H9 (cell line): Measurements from ENCODE around the gene FANCI. TPM values are rescaled to one million over a fixed set of nuclear protein-coding genes. Genes with fewer than 3 reads are reported as not detected.

Source experiments
- DNase-seq: peaks from one replicate; pipeline ENCODE4 v3.0.0-alpha.2; 2017
- H2AFZ ChIP-seq: one replicate; pipeline ENCODE4 v1.6.1; 2013; ENCODE audit warnings: mild to moderate bottlenecking, low read length, control low read depth, moderate library complexity
- H2AK5ac ChIP-seq: 2 replicates; pipeline ENCODE4 v1.6.1; 2013; ENCODE audit warnings: low read length, control low read depth, mixed read lengths; ENCODE audit not compliant: insufficient read length
- H2BK120ac ChIP-seq: one replicate; pipeline ENCODE4 v1.6.1; 2013; ENCODE audit warnings: low read depth, mild to moderate bottlenecking, low read length, control low read depth, inconsistent platforms; ENCODE audit not compliant: poor library complexity, severe bottlenecking
- H2BK12ac ChIP-seq: 2 replicates; pipeline ENCODE4 v1.6.1; 2013; ENCODE audit warnings: low read length, control low read depth, mixed read lengths, low read depth; ENCODE audit not compliant: insufficient read length
- H2BK15ac ChIP-seq: 2 replicates; pipeline ENCODE4 v1.6.1; 2013; ENCODE audit warnings: low read depth, low read length, control low read depth
- H2BK20ac ChIP-seq: one replicate; pipeline ENCODE4 v1.6.1; 2013; ENCODE audit warnings: low read depth, mild to moderate bottlenecking, low read length, control low read depth, inconsistent platforms; ENCODE audit not compliant: poor library complexity, severe bottlenecking
- H2BK5ac ChIP-seq: 2 replicates; pipeline ENCODE4 v1.6.1; 2013; ENCODE audit warnings: low read length, control low read depth, mixed read lengths; ENCODE audit not compliant: insufficient read length
- H3K14ac ChIP-seq: 2 replicates; pipeline ENCODE4 v1.6.1; 2013; ENCODE audit warnings: low read length, control low read depth; ENCODE audit not compliant: insufficient read depth
- H3K18ac ChIP-seq: 2 replicates; pipeline ENCODE4 v1.6.1; 2013; ENCODE audit warnings: low read depth, mild to moderate bottlenecking, mixed read lengths, low read length, control low read depth; ENCODE audit not compliant: insufficient read length
- H3K23ac ChIP-seq: 2 replicates; pipeline ENCODE4 v1.6.1; 2013; ENCODE audit warnings: low read length, control low read depth, mixed read lengths, low read depth; ENCODE audit not compliant: insufficient read length
- H3K23me2 ChIP-seq: 2 replicates; pipeline ENCODE4 v1.6.1; 2013; ENCODE audit warnings: low read depth, mild to moderate bottlenecking, mixed read lengths, low read length, control low read depth; ENCODE audit not compliant: insufficient read length, poor library complexity, severe bottlenecking
- H3K27ac ChIP-seq: 2 replicates; pipeline ENCODE4 v1.5.1; 2013; ENCODE audit warnings: low read length, control low read depth, mixed read lengths, low read depth; ENCODE audit not compliant: insufficient read length
- H3K27me3 ChIP-seq: 2 replicates; pipeline ENCODE4 v1.6.1; 2013; ENCODE audit warnings: low read length, control low read depth, inconsistent platforms; ENCODE audit not compliant: insufficient read depth
- H3K4ac ChIP-seq: 2 replicates; pipeline ENCODE4 v1.6.1; 2013; ENCODE audit warnings: low read depth, mild to moderate bottlenecking, control low read depth, inconsistent platforms, low read length, moderate library complexity
- H3K4me1 ChIP-seq: 2 replicates; pipeline ENCODE4 v1.6.1; 2013; ENCODE audit warnings: low read length, control low read depth, inconsistent platforms; ENCODE audit not compliant: insufficient read depth
- H3K4me2 ChIP-seq: 2 replicates; pipeline ENCODE4 v1.6.1; 2013; ENCODE audit warnings: low read length, control low read depth, mixed read lengths; ENCODE audit not compliant: insufficient read length, insufficient read depth
- H3K56ac ChIP-seq: 2 replicates; pipeline ENCODE4 v1.6.1; 2013; ENCODE audit warnings: low read depth, mild to moderate bottlenecking, mixed read lengths, low read length, control low read depth; ENCODE audit not compliant: insufficient read length
- H3K79me1 ChIP-seq: 2 replicates; pipeline ENCODE4 v1.6.1; 2013; ENCODE audit warnings: low read depth, mild to moderate bottlenecking, moderate library complexity, low read length, control low read depth, inconsistent platforms; ENCODE audit not compliant: insufficient read depth, poor library complexity, severe bottlenecking
- H3K79me2 ChIP-seq: 2 replicates; pipeline ENCODE4 v1.6.1; 2013; ENCODE audit warnings: low read length, control low read depth, inconsistent platforms; ENCODE audit not compliant: insufficient read depth
- H3K9ac ChIP-seq: 2 replicates; pipeline ENCODE4 v1.6.1; 2013; ENCODE audit warnings: low read length, control low read depth, mixed read lengths; ENCODE audit not compliant: insufficient read length; ENCODE audit errors: extremely low read depth
- H3K9me3 ChIP-seq: one replicate; pipeline ENCODE4 v1.6.1; 2013; ENCODE audit warnings: low read depth, low read length, inconsistent platforms; ENCODE audit not compliant: control insufficient read depth
- H3T11ph ChIP-seq: one replicate; pipeline ENCODE4 v1.6.1; 2013; ENCODE audit warnings: mild to moderate bottlenecking, low read length, control low read depth, inconsistent platforms
- H4K20me1 ChIP-seq: one replicate; pipeline ENCODE4 v1.6.1; 2013; ENCODE audit not compliant: control insufficient read depth, insufficient read length, insufficient read depth
- H4K5ac ChIP-seq: 2 replicates; pipeline ENCODE4 v1.6.1; 2013; ENCODE audit warnings: low read depth, mild to moderate bottlenecking, mixed read lengths, low read length, control low read depth; ENCODE audit not compliant: insufficient read length
- H4K8ac ChIP-seq: replicated peaks from 2 replicates; pipeline ENCODE4 v1.6.1; 2013; ENCODE audit warnings: low read length, control low read depth, mixed read lengths, low read depth; ENCODE audit not compliant: insufficient read length
- H4K91ac ChIP-seq: 2 replicates; pipeline ENCODE4 v1.6.1; 2013; ENCODE audit warnings: low read depth, mild to moderate bottlenecking, moderate library complexity, mixed read lengths, low read length, control low read depth; ENCODE audit not compliant: insufficient read length
- H3K27ac Mint-ChIP-seq, 3 experiments: 2 replicates in 2 of 3; 3 replicates in 1 of 3; pipeline ENCODE4 v1.8.0; 2020 to 2021; ENCODE audit warnings: mixed read lengths in 3 of 3, mild to moderate bottlenecking in 1 of 3, moderate library complexity in 1 of 3
- H3K27me3 Mint-ChIP-seq: 2 replicates; pipeline ENCODE4 v1.8.0; 2021; ENCODE audit warnings: low read depth, mild to moderate bottlenecking, moderate library complexity, mixed read lengths
- H3K36me3 Mint-ChIP-seq, 3 experiments: 2 replicates in 2 of 3; 3 replicates in 1 of 3; pipeline ENCODE4 v1.8.0; 2020 to 2021; ENCODE audit warnings: low read depth in 3 of 3, mixed read lengths in 3 of 3; ENCODE audit not compliant: insufficient read depth in 1 of 3
- H3K4me1 Mint-ChIP-seq, 2 experiments: 2 replicates each; pipeline ENCODE4 v1.8.0; 2020; ENCODE audit warnings: mixed read lengths in 2 of 2
- H3K4me3 Mint-ChIP-seq, 2 experiments: 2 replicates in 1 of 2; 3 replicates in 1 of 2; pipeline ENCODE4 v1.8.0; 2020 to 2021; ENCODE audit warnings: mild to moderate bottlenecking in 2 of 2, mixed read lengths in 2 of 2, moderate library complexity in 1 of 2
- H3K9me3 Mint-ChIP-seq, 2 experiments: 2 replicates in 1 of 2; 3 replicates in 1 of 2; pipeline ENCODE4 v1.8.0; 2020; ENCODE audit warnings: mild to moderate bottlenecking in 2 of 2, mixed read lengths in 2 of 2, moderate library complexity in 1 of 2
- CTCF ChIP-seq: fragments of 200-600 bp; sonication (generic); conservative IDR thresholded peaks from 3 replicates; pipeline ENCODE4 v1.8.0; 2021; ENCODE audit warnings: antibody characterized with exemption, mild to moderate bottlenecking
- WGBS: extraction: QIAGEN DNeasy Blood & Tissue Kit; methylation state at CpG from one replicate; pipeline ENCODE4 v1.1.7; 2013; ENCODE audit warnings: missing lambda C conversion rate, low lambda C conversion rate, mixed read lengths; ENCODE audit not compliant: insufficient read length; ENCODE audit errors: extremely low coverage; 5-methylcytosine and 5-hydroxymethylcytosine counted together
- total RNA-seq: library from RNA; stranded (reverse); gene quantifications from 2 replicates; pipeline ENCODE4 v1.2.1, GENCODE V29; 2021

The FANCI gene
- total RNA-seq, 1 experiment from 2014 or later: 106 TPM

- Histone ChIP-seq H2BK12ac (no peak overlapping the region), H3K9ac (no peak overlapping the region), H4K20me1 (no peaks in the 10 kb centered on the region), H3K14ac (no peak overlapping the region), H3K79me2 (no peaks in the 10 kb centered on the region), H3K18ac (no peak overlapping the region), H2AFZ (no peak overlapping the region), H3K4me1 (peaks cover 7% of the 10 kb centered on the region), H2BK5ac (no peak overlapping the region), H4K8ac (no peak overlapping the region), H2BK15ac (no peak overlapping the region), H3K4ac (no peak overlapping the region), H3K23ac (no peak overlapping the region), H2BK120ac (no peak overlapping the region), H4K91ac (no peak overlapping the region), H3K9me3 (no peaks in the 10 kb centered on the region), H3K56ac (no peak overlapping the region), H2BK20ac (no peak overlapping the region), H2AK5ac (no peak overlapping the region), H3K4me2 (no peak overlapping the region), H3K27ac (no peak overlapping the region), H3T11ph (no peak overlapping the region), H3K23me2 (peaks cover 4% of the 10 kb centered on the region), H4K5ac (no peak overlapping the region), H3K27me3 (no peaks in the 10 kb centered on the region), H3K79me1 (no peaks in the 10 kb centered on the region)
- no peak for TF ChIP-seq CTCF
- H3K4me1 Mint-ChIP-seq: peaks cover 56 to 70% of the 10 kb centered on the region in 2 experiments
- no peaks in the 10 kb centered on the region for H3K9me3 Mint-ChIP-seq
- H3K27ac Mint-ChIP-seq: peak overlapping the region in 2 of 3 experiments; percentile 39 to 65; a peak in 3 of 7 replicates
- DNase-seq: no peak
- H3K4me3 Mint-ChIP-seq: no peak overlapping the region
- no peaks in the 10 kb centered on the region for H3K27me3 Mint-ChIP-seq
- H3K36me3 Mint-ChIP-seq: peaks cover 0 to 2% (median 2%) of the 10 kb centered on the region in 3 experiments; a peak in 4 of 7 replicates
- no CpG with 5 or more reads among the region's 3 CpGs for WGBS
Measured at GRCh38 chr15:89198934-89199333, 44.8 kb upstream of the FANCI start.
